Ovary (tissue), 3 donors: Measurements from ENCODE around the gene HJURP.

Experiments
- CTCF ChIP-seq, 3 donors: fragments of 450-650 bp in 2 of 3; fragments of 200-600 bp in 1 of 3; IDR thresholded peaks; one replicate each; pipeline versions ENCODE4 v1.5.1 to v1.8.0; 2016 to 2022; ENCODE audit warnings: antibody characterized with exemption in 3 of 3, mild to moderate bottlenecking in 1 of 3
- EP300 ChIP-seq: sonication (generic); formaldehyde crosslinking; IDR thresholded peaks from one replicate; pipeline ENCODE4 v1.6.1; 2017; ENCODE audit warnings: antibody characterized with exemption
- POLR2A ChIP-seq: fragments of 450-650 bp; IDR thresholded peaks from one replicate; pipeline ENCODE4 v1.6.1; 2017; ENCODE audit warnings: antibody characterized with exemption, mild to moderate bottlenecking, moderate library complexity
- donor health status: DM: no; HTN: no; CAD: no.

- TF ChIP-seq CTCF (IDR thresholded peaks at IDR 0.05) (no peak), POLR2A (no peak), EP300 (no peak)
These were observed at the start of gene HJURP for GRCh38 chr2:233854241-233854981.
